Stimulated activated CD4-positive, alpha-beta T cell treated with anti-CD3 and anti-CD28 coated beads, Interleukin-1b, Interleukin-23, amount 100 ng/mL, for 4 hours (primary cell): ENCODE data around the gene MYO1D.
"Not testable (repeated sequence)": the region's sequence is repeated elsewhere in the genome, so short reads cannot be mapped to it uniquely, and the experiment has no call there.

ENCODE experiments used
- DNase-seq, 2 donors: peaks; one replicate each; pipeline ENCODE4 v3.0.0-alpha.2; 2020; ENCODE audit warnings: low read depth in 2 of 2

Gene MYO1D

DNA sequence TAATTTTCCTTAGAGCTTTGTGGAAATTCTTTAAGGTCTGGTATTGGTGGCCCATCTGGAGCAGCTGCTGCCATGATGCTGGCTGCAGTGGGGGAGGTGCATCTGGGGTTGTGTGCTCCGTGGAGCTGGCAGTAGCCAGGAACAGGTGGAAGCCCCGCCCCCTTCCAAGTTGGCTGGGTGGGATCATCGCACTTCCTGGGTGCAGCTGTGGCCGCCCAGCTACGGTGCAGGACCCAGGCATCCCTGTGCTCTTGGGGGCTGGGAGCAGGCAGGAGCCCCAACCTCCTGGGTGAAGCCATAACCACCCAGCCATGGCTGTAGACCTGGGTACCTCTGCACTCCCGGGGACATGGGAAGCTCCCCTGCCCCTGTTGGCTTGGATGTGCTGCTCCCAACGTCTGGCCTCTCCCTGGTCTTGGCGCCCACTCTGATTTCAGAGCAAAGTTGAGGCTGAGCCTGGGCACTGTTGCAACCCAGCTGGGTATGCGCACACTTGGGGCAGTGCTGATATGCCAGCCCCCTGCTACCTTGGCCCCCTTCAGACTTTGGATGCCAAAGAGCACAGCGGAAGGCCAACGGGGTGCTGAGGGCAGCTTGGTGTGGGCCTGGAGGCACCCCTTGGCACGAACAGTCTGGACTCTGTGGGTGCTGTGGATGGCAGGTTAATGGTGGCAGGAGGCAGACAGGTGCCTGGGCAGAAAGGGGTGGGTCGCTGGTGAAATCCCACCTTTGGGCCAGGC is 145.2 kb downstream of the MYO1D start:
- DNase-seq: no peak

DNA sequence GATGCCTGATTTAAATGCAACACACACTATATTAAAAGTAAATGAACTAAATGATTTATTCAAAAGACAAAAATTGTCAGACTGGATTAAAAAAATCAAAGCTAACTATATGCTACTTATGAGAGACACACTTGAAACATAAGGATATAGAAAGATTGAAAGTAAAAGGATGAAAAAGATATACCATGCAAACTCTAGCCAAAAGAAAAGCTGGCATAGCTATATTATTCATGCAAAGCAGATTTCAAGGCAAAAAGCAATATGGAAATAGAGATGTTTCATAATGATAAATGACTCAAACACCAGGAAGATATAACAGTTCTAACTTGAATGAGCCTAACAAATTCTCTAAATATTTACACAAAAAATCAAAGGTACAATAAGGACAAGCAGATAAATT is 149.2 kb downstream of the MYO1D start:
- DNase-seq: no peak

DNA sequence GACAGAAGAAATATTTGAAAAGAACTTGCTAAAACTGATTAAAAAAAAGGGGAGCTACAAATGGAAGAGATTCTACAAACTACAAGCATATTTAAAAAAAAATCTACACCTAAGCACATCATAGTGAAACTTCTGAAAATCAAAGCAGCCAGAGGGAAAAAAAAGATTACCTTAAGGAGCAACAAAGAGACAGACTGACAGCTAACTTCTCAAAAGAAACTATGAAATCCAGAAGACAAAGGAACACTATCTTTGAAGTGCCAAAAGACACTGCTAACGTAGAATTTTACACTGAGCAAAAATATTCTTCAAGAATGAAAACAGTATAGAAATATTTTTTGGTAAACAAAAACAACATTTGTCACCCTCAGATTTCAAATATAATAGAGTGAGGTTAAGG is 151.2 kb downstream of the MYO1D start:
- DNase-seq: no peak

DNA sequence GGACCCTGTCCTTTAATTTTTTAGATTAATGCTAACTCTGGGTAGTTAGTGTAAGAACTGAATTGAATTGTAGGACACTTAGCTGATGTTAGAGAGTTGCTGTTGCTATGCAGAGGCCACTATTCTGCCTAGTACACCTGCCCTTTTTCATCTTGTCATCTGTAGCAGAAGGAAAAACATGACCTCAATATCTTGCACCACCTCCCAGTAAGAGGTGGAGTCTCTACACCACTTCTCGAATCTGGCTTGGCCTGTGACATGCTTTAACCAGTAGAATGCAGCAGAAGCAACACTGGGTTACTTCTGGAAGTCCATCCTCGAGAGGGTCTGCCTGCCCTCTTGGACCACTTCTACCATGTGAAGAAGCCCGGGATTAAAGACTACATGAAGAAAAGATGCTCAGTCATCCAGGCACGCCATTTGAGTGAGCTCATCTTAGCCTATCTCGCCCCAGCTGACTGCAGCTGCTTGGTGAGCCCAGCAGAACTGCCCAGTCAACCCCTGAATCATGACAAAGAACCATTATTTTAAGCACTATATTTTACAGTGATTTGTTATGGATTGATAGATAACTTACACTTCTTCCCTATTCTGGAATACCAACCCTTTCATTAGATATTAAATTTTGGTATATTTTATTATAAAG is 153.5 kb downstream of the MYO1D start:
- no peak for DNase-seq

DNA sequence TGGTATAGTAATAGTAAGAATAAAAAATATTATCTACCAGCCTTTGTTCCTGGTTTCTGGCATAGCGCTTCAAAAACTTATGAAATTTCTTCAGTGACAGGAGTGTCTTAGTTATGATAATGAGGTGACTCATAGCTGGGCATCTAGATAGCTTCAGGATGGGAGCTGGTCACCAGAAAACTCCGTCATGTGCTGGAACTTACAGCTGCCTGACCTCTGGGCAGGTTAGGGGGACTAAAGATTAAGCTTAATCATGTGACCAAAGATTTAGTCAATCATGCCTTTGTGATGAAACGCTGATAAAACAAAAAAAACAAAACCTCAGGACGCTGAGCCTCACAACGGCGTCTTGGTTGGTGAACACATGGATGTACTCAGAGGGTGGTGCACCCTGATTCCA is 154.2 kb downstream of the MYO1D start:
- no peak for DNase-seq

DNA sequence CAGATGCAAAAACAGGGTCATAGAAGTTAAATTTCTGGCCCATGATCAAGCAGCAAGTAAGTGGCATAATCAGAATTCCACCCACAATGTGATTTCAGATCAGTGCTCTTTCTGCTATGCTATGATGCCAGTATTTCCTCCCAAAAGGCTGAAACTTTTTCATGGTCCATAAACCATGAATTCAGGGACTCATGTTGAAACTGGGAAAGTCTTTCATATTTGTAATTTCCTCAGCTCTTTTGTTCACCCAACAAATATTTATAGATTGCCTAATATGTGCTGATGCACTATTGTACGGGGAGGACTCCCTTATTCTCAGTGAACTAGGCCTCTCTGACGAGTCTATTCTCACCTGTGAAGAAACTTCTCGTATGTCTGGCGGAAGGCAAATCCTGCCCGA is 156.3 kb downstream of the MYO1D start:
- no peak for DNase-seq

DNA sequence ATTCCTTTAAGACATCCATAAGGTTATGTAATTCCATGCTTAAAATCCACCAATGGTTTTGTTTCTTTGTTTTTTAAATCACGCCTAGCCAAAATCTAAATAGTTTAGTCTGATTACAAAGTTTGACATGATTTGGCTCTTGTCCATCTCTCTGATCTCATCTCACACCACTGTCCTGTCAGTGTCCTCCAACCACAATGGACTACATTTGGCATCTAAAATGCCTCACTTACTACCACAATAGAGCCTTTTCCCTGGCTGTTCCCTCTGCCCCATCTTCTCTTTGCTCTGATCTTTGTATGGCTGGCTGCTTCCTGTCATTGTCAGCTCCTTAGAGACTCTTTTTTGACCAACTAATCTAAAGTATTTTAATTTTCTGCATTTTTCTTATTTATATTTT is 157.2 kb downstream of the MYO1D start:
- DNase-seq: no peak

DNA sequence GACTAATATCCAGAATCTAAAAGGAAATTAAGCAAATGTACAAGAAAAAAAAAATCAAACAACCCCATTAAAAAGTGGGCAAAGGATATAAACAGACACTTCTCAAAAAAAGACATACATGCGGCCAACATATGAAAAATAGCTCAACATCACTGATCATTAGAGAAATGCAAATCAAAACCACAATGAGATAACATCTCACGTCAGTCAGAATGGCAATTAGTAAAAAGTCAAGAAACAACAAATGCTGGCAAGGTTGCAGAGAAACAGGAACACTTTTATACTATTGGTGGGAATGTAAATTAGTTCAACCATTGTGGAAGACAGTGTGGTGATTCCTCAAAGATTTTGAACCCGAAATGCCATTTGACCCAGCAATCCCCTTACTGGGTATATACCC is 162.0 kb downstream of the MYO1D start:
- not testable (repeated sequence) for DNase-seq

DNA sequence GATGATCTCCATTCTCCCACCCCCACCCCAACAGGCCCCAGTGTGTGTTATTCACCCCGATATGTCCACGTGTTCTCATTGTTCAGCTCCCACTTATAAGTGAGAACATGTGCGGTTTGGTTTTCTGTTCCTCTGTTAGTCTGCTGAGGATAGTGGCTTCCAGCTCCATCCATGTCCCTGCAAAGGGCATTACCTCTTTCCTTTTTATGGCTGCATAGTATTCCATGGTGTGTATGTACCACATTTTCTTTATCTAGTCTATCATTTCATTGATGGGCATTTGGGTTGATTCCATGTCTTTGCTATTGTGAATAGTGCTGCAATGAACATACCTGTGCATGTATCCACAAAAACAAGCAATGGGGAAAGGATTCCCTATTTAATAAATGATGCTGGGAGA is 162.7 kb downstream of the MYO1D start:
- DNase-seq: not testable (repeated sequence)

DNA sequence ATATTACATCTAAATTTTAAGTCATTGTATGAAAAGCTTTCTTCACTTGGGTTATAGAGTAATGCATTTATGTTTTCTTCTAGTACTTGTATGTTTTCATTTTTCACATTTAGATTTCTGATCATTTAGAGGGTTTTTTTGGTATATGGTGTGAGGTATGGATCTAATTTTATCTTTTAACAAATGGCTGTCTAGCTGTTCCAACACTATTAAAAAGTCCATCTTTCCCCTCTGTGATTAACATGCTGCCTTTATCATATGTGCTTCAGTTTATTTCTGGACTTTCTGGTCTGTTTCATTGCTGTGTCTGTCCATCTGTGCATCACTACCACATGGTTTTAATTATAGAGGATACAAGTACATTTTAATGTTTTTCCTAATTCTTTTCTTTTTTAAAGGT is 163.8 kb downstream of the MYO1D start:
- DNase-seq: no peak

DNA sequence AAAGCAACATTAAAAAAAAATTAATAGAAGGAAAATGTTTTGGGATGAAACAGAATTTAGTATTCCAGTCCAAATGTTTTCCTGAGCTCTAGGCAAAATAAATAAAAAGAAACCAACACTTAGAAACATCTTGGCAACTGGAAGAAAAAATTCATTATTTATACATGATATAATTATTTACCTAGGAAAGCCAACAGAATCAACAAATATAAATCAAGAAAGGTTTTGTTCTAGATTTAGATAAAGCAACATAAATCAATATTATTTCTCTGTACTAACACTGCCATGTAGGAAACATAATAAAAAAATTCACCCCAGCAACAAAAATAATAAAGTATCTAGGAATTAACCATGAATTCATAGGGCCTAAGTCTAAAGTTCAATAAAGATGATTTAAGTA is 167.4 kb downstream of the MYO1D start:
- no peak for DNase-seq

DNA sequence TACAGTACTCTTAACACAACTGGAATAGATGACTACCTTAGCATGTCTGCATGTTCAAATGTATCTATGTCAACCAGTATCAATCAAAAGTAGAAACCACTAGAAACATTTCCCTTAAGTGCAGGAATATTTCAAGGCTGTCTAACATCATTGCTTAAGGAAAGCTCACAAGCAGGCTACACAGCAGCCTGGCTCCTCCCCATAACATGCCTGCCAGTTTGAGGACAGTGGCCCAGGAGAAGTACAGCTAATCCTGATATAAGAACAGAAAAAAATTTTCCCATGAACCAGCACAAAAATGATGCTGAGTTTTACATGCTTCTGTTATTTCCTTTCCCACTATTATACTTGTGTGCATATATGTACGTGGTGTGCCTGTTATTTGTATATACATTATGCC is 175.1 kb downstream of the MYO1D start:
- no peak for DNase-seq

DNA sequence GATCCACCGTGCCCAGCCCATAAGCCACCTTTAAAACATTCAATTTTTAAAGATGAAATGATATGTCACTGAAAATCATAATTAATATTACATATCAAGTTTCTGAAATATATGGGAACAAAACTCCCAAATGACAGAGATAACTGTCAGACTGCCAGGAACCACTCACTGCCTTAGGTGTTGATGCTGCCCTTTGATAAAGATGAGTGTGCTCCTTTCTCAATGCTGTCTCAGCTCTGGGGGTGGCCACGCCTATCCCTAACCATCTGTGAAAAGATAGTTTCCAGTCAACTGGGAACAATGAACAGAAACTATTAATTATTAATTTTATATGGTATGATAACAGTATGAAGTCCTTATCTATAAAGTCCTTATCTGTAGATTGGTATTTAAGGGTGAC is 177.7 kb downstream of the MYO1D start:
- DNase-seq: no peak

DNA sequence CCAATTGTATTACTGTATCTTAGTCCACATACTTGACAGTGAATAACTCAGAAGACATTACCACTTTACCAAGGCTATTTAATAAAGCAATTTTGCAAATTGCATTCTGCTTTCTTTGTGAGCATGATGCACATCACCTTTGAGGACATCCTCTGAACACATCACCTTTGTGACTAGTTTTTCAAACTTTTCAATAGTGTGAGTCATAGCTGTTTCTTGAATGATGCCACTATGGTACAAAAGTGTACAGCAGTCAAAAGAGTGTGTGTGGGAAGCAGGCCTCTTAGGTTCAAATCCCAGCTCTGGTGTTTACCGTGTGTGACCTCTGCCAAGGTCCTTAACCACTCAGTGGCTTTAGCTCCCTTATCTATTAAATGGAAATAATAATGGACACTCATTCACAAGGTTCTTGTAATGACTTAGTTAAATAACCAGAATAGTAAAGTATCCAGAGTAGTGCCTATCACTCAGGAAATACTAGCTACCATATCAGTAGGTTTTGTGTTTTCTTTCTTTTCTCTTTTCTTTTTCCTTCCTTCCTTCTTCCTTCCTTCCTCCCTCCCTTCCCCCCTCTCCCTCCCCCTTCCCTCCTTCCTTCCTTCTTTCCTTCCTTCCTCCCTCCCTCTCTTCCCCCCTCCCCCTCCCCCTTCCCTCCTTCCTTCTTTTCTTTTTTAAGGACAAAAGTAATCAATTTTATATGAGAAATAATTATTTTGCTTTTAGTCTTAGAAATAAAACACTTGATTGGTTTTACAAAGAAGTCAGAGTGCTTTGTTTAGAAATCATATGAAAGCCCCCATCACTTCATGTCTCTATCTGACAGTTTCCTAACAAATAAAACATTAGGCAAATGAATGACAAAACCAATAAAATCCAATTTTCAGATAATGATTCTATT is 178.9 kb downstream of the MYO1D start:
- no peak for DNase-seq

DNA sequence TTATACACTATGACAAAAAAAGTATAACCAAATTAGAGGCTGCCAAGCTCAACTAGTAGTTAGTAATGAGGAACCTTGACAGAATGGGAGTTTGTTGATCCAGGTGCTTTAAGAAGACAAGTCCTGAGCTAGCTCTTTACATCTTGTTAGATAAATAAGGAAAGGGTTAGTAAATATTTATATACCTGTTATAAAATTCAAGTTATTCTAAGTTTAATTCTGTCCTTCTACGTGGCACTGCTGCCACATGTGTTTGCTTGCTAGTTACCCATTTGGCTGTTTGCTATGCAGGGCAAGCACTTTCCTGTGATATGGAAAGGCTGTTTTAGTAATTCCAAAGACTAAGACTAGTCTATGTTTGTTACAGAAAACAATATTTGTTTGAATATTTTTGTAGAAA is 180.5 kb downstream of the MYO1D start:
- no peak for DNase-seq

DNA sequence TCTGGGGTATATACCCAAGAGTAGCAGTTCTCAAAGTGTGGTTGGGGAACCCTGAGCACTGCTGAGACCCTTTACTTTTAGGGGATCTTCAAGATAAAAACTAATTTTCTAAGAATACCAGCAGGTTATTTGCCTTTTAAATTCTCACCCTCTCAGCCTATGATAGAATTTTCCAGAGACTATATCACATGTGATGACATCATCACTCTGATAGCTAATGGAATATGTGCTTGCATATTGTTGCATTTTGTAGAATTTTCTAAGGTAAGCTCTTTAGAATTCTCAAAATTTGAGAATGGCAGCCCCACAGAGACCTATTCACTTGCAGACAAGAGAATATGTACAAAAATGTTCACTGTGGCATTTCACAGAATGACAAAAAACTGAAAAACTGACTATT is 181.1 kb downstream of the MYO1D start:
- no peak for DNase-seq

DNA sequence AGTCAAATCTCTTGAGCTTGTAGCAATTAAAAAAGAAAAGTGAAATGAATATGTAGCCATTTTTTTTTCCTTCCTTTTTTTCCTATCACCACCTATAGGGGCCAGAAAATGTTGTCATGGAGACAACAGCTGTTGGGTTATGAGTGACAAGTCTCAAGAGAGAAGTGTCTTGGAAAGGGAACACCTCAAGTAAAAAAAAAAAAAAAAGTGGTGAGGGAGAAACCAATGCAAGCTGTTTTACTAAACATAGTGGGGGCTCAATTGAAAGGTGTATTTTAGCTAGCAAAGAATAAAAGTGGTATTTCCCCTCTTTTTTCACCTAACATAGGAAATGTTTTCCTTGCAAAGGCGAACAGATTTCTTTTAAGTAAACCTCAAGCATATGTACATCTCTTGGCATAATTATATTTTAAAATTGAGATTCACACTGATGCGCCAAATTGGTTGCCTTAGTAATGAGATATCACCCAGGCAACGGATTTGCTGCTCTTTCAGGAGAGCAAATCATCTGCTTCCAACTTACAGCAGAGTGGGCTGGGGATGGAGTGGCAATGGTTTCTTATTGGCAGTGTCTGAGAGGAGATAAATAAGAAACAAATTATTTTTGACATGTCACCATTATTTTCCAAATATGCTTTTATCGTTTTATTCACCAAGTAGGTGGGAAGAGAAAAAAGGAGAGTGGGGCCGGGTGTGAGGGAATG is 183.6 kb downstream of the MYO1D start:
- DNase-seq: no peak

DNA sequence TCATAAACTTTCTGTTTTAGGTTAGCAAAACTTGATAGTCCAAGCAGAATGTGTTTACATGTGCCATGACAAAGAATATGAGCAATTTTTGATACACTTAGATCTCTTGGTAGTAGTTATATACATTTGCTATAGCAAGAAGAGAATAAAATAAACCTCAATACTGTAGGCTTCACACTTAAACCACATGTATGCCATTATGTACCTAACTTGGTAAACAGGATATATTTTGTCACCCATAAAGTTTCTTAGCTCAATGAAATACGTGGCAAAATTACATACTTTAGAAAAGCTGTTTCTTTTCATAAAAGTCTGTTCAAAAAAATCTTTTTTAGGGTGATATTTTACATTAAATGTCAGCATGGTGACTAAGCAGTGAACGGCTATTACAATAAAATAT is 184.7 kb downstream of the MYO1D start:
- no peak for DNase-seq

DNA sequence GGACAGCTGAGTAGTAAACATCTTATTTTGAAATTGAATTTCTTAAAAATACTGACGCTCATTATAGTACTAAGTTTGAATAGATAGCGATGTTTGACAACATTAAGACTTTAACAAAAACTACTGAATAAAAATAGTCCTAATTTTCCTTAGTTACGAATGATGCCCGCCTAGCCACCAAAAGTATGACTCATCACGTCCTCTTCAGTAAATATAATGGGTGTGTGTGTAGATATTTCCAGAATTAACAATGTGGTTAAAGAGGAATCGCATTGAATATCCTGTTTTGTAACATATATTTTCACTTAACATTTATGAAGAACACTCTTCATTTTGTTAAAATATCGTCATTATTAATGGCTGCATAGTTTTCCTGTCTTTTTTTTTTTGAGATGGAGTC is 187.6 kb downstream of the MYO1D start:
- DNase-seq: no peak

DNA sequence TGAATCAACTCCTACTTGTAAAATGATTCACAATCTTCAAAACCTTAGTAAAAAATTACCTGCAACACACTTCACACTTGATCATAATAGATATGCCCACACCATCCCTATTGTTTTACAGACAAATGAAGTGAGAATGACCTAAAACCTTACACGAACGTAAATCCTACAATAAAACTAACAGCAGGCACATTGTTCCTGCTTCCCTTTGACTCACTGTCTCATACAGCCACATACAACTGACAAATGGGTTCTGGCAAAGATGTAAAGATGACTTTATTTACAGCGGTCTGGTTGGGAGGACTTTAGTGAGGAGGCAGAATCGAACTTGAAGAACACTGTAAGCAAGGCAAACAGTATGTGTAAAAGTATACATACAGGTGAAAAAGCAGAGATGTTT is 188.7 kb downstream of the MYO1D start:
- no peak for DNase-seq

DNA sequence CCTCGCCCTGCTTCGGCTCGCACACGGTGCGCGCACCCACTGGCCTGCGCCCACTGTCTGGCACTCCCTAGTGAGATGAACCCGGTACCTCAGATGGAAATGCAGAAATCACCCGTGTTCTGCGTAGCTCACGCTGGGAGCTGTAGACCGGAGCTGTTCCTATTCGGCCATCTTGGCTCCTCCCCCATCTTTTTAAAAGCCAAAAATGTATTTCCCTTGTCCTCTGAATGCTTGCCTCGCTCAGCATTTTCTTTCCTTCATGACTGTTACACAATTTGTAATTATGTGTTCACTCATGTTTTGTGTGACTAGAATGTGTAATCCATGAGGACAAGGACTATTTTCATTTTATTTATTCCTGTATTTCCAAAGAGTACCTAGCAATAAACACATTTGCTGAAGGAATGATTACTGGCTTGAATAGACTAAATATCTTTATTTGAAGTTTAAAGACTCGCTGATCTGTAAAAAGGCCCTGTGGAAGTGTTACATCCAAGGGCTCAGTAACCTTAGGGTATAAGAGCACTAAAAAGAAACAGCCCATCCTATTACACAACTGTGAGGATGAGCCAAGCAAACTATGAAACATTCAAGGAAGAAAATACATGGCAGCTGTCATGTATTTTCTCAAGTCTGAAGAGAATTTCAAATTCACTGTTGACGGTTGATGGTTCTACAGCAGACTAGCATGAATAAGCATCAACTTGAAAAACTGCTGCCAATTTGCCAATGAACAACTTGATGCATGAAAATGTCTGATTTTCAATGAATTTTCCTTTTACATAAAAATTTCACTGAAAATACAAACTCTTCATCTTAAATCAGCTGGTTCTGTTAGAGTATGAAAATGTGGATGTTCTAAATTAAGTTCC is 192.6 kb downstream of the MYO1D start:
- no peak for DNase-seq
